Measurements from ENCODE around the gene UBL4A.
A peak's percentile ranks its signal among the peaks of the same experiment; 100 is the strongest.
"Not testable (repeated sequence)": the region's sequence is repeated elsewhere in the genome, so short reads cannot be mapped to it uniquely, and the experiment has no call there.

The UBL4A gene

DNA sequence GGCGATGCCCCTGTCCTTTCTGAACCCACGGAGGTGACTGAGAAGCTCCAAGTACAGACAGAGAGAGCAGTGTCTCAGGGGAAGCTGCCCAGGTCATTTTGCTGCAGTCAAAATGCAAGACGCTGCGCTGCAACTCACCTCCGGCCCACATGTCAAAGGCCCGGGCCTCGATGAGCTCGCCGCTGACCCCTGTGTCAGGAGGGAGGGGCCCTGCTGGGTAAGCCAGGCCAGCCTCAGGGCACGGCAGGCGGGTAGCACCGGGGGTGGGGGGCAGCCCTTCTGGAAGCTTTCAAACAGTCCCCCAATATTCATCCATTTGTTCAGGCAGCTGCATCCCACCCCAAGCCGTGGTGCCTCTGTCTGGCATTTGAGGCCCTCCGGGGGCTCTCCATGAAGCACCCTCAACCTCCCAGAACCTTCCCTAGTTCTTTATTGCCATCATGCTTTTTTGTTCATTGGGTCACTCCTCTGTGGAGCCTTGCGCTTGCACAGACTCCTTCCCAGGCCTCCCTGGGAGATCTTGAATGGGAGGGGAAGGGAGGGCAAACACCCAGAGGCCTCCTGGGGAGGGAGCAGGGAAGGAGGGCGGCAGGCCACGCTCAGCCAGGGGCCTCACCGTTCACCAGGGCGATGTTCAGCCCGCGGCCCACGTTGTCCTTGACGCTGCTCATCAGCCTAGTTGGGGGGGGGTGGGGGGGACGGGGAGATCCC is 21.4 kb upstream of the UBL4A start:
- DNase-seq (ENCODE audit: low spot score), result no peak

DNA sequence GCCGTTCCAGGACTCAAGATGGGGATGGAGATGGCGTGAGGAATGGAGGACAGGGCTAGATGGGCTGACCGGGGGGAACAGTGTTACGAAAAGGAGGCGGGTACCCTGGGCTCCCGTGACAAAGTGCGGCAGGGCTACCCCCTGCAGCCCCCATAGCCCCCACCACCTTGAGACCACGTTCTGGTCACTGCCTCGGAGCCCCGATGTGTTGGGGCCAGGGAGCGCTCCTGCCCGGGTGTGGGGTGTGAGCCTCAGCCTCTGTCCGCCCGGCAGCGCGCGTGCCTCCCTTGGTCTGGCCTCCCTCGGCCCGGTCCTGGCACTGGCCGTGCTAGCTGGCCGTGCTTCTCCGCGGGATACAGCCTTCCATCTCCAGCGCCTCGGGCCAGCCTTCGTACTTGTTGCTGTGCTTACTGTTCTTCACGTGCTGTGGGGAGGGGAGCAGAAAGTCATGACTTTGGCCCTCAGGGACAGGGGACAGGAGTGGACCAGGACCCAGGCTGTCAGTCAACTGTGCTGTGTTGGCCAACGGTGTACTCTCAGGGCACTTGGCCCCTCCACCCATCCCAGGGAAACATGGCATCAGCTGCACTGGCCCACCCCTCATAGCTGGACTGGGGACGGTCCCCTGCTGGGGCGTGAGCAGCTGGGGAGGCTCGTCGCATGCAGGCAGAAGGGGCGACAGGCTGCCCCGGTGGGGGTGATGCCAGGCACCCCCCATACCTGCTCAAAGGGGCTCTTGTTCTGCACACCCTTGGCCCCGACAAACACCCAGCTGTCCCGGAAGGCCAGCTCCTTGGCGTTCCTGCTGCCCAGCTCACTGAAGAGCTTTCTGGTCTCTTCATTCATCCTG is 20.3 kb upstream of the UBL4A start:
- DNase-seq (ENCODE audit: low spot score), result no peak

DNA sequence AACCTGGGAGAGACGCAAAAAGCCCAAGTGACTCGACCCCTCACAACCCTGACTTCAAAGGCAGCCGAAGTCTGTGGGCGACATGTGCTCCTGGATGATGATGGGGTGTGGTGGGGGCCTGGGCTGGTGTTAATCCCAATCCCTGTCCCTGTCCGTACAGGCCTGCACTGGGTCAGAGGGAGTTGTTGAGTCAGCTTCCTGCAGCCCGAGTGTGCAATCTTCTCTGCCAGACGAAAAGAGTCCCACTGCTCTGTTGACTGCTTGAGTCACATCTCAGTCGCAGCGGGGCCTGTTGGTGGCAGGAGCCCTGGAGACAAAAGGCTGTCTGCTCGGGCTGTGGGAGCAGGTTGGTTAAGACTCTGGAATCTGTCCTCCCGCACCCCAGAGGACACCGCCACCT is 19.3 kb upstream of the UBL4A start:
- no peak for DNase-seq (ENCODE audit: low spot score)

DNA sequence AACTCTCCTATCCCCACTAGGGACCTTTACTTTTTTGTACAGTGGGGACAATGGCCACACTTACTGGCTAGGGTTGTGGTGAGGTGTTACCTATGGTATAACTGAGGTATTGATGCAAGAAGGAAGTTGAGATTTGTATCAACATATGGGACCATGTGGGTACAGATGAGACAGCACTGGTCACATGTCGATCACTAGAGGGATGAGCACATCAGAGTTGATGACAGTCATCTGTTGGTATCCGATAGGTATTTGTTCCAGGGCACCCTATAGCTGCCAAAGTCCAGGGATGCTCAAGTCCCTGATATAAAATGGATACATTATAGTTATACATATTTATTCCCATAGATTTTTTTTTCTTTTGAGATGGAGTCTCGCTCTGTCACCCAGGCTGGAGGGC is 16.6 kb upstream of the UBL4A start:
- DNase-seq (ENCODE audit: low spot score), result no peak

DNA sequence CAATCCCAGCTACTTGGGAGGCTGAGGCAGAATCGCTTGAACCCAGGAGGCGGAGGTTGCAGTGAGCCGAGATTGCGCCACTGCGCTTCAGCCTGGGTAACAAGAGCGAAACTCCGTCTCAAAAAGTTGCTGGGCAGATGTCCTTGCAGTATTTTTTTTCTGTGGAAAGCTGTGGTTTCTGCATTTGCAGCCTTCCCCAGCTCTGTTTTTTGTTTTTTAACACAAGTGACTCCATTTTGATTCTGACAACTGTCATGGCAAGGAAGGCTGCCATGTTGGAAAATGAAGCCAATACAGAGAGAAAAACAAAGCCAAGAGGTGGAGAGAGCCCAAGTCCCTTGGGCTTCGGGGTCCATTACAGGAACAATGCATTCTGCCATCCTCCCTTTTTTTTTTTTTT is 15.7 kb upstream of the UBL4A start:
- DNase-seq (ENCODE audit: low spot score), result no peak

DNA sequence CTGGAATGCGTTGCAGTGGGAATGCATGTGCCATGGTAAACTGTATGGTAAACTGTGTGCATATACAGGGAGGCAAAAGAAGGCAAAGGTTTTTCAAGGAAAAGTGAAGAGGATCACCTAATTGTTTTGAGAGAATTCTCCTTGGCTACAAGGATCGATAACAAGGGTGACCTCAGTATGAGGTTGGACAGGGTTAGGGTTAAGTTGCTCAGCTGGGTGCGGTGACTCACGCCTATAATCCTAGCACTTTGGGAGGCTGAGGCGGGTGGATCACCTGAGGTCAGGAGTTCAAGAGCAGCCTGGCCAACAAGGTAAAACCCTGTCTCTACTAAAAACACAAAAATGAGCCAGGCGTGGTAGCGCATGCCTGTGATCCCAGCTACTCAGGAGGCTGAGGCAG is 15.0 kb upstream of the UBL4A start:
- not testable (repeated sequence) for DNase-seq (ENCODE audit: low spot score)

DNA sequence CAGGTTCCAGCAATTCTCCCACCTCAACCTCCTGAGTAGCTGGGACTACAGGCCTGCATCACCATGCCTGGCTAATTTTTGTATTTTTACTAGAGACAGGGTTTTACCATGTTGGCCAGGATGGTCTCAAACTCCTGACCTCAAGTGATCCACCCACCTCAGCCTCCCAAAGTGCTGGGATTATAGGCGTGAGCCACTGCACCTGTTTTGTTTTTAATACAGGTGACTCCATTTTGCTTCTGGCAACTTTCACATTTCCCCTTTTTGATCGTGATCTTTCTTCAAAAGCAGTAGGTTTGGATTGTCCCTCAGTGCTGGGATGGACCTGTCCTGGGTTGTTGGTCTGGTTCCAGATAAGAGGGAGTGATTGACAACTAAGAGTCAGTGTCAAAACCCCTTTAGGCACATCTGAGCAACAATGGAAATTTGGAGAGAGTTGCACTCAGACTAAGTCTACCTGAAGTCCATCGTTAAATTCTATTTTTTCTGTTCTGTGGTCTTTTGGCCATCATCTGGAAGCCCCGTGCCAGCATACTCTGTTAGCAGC is 10.2 kb upstream of the UBL4A start:
- not testable (repeated sequence) for DNase-seq (ENCODE audit: low spot score)

DNA sequence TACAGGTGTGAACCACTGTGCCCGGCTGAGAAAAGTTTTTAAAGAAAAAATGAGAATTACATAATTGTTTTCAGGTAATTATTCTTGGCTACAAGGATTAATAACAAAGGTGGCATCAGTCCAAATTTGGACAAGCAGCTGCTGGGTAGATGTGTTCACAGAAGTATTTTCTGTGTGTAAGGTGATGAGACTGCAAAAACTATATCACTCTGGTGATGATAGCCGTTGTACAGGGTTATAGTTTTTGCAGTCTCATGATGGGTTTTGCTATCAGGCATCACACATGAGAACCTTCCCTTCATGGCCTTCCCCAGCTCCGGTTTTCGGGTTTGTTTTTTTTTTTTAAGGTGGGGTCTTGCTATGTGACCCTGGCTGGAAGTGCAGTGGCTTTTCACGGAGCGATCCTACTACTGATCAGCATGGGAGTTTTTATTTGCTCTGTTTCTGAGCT is 9.1 kb upstream of the UBL4A start:
- DNase-seq (ENCODE audit: low spot score), result no peak

DNA sequence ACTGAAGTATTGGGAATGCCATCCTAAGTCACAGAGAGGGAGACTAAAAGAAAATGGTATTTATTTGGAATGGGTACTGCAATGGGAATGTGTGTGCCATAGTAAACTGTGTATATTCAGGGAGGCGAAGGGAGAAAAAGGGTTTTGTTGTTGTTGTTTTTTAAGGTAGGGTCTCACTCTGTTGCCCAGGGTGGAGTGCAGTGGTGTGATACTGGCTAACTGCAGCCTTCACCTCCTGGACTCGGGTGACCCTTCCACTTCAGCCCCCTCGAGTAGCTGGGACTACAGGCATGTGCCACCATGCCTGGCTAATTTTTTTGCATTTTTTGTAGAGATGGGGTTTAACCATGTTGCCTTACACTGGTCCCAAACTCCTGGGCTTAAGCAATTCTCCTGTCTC is 8.3 kb upstream of the UBL4A start:
- no peak for DNase-seq (ENCODE audit: low spot score)

DNA sequence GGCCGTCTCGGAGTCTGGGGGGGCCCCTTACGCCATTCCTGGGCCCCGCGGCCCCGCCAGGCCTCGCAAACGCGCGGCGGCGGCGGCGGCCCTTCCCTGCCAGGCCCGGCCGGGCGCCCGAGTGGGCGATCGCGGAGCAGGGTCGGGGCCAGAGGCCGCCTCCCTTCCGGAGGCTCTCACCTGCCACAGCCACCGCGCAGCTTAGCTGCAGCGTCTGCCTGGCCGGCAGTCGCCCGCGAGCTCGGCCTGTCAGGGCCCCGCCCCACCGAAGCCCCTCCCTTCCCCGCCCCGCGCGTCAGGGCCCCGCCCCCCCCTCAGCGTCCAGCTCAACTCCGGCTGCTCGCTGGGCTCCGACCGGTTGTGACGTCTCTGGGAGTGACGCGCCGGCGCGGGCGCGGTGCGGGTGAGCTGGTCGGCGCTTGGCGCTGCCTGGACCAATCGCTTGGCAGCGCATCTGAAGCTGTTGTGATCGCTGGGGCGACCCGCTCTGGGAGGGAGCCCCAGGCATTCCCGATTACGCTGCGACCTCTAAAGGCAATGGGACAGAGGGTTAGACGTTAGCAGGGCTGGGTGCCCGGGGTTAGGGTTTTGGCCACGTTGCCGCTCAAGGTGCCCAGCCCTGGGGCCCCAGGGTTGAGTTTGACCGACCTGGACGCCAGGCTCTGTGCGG is 4.1 kb upstream of the UBL4A start, which contains the start of gene SLC10A3:
Gene SLC10A3, minus strand, starts transcription at position 216 of the 670 bp plus-strand sequence. CDS start 1,689 bp downstream, outside the sequence.
- DNase-seq (ENCODE audit: low spot score), result peak; percentile 95

DNA sequence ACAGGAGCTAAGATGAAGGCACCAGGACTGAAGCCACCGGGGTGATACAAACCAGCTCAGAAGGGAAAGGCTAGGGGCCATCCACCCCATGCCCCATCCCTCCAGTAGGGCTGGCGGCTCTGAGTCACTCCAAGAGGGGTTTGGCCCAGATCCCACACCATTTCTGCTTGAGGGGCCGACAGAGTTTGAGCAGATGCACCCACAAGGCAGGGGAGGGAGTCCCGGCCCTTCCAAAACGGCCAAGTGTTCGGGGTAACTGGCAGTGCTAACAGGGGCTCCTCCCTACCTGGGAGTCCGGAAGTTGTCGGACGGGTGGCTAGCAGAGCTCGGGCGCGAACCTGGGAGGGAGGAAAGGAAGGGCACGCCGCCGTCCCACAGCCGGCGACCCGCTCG is 3.6 kb upstream of the UBL4A start:
- DNase-seq (ENCODE audit: low spot score), result no peak

DNA sequence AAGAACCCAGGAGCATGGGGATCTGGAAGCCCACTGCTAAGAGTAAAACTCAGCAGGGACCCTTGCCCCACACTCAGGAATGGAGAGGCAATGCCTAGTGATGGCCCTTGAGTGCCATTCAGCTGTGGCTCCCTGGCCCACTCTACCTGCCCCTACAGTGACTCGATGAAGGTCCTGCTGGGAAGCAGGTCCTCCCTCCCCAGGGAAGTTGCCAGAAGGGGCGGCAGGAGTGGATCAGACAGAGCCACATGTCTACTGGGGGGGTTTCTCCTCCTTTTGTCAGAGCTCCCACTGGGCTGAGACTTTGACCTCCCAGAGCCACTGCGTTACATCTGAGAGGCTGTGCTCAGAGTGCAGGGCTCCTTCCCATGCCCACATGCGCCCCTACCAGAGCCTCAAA is 2.8 kb upstream of the UBL4A start:
- no peak for DNase-seq (ENCODE audit: low spot score)

DNA sequence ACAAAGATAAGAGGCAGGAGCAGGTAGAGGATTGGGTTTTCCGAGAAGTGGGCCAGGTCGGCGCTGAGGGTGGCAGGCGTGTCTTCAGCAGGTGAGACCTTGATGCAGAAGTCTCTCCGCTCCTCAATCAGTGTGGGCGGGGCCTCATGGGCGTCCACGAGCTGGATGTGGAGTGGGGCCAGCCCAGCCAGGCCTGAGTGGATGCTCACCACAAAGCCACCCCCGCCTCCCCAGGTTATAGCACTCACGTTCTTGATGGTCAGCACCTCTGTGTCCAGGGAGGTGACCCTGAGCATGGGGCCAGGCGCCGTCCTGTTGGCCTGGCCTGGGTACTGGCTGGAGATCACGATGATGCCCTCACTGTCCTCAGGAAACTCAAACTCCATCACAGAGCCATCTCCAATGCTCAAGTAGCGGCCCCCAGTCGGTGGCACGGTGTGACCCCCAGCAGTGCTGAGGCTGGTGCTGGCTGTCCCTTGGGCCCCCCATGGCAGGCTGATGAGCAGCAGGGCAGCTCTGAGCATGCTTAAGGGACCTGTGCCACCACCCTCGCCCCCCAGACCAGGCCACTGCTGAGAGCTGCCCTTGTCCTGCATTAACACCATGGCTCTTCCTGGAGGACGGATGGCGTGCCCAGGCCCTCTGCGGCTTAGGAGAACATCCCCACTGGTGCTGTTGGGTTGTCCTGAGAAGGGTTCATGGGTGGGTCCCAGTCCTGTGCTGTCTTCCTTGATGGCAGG is 2.1 kb upstream of the UBL4A start:
- no peak for DNase-seq (ENCODE audit: low spot score)

DNA sequence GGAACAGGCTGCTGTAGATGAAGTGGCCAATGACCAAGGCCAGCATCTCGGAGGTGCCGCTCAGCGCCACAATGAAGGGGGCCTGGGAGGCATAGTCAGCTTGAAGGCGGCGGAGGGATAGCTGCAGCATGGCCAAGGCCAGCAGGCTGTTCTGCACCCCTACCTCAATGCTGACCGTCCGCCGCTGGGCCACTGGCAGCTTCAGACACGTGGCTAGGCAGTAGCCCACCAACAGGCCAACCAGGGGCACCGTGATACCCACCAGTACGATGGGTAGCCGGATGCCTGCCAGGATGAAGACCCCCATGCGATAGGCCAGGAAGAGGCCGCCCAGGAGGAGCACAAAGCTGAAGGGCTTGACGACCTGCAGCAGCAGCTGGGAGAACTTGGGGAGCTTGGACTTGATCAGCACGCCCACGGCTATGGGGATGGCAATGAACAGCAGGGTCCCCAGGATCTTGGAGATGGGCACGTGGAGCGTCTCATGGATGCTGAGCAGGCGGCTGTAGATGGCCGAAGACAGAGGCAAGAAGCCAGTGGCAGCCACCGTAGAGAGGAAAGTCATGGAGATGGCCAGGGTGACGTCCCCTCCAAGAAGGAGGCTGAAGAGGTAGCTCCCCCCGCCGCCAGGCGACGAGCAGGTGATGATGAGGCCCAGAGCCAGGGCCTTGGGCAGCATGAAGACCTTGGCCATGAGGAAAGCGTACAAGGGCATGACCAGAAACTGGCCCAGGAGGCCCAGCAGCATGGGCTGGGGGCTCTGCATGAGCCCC is 1.3 kb upstream of the UBL4A start:
- no peak for DNase-seq (ENCODE audit: low spot score)

DNA sequence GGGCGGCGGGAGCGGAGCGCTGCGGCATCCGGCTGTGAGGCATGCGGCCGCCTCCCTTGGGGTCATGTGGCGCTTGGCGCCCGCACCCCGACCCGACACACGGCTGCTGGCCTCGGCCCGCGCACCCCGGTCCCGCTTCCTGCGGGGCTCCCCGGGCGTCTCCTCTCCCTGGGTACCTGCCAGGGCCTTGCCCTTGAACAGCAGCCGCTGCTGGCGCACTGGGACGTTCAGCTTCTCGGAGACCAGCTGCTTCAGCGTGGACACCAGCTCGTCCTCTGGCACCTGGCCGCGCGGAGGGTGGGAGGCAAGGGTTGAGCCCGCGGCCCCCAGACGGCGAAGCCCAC is 391 bp downstream of the UBL4A start:
- no peak for DNase-seq (ENCODE audit: low spot score)

DNA sequence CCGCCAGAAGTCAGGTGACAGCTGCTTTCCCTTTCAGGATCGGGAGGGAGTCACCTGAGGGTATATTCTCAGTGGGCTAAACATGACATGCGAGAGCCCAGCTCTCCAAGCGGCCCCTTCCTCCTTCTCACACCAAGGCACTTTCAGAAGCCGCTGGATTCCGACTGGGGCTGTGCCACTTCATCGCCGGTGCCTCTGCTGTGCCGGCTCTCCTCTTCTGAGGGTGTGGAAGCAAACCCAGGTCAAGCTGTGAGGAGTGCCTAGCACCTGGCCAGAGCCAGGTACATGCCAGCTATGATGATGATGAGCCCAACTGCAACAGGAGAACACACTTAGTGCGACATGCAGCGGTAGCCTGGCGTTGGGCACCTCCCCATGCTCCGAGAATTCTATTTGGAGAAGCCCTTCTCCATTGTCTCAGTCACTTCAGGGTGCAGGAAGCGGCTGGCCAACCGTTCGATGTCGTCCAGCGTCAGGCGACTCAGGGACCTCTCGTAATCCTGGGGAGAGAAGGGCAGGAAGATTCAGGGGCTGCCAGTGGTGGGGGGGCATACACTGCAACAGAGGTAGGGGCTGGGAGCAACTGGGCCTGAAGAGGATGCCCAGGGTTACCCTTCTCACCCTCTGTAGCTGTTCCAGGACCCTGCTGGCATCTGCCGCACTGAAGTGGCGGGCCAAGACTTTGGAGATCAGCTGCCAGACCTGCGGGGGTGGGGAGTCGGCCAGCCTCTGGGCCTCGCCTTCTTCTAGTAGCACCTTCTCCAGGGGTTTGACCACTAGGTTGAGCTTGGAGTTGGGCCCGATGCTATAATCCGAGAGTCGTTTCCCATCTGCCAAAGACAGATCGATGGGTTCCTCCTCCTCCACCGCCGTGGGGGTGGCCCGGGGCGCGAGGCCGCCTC is 1.0 kb downstream of the UBL4A start:
- DNase-seq (ENCODE audit: low spot score), result no peak

DNA sequence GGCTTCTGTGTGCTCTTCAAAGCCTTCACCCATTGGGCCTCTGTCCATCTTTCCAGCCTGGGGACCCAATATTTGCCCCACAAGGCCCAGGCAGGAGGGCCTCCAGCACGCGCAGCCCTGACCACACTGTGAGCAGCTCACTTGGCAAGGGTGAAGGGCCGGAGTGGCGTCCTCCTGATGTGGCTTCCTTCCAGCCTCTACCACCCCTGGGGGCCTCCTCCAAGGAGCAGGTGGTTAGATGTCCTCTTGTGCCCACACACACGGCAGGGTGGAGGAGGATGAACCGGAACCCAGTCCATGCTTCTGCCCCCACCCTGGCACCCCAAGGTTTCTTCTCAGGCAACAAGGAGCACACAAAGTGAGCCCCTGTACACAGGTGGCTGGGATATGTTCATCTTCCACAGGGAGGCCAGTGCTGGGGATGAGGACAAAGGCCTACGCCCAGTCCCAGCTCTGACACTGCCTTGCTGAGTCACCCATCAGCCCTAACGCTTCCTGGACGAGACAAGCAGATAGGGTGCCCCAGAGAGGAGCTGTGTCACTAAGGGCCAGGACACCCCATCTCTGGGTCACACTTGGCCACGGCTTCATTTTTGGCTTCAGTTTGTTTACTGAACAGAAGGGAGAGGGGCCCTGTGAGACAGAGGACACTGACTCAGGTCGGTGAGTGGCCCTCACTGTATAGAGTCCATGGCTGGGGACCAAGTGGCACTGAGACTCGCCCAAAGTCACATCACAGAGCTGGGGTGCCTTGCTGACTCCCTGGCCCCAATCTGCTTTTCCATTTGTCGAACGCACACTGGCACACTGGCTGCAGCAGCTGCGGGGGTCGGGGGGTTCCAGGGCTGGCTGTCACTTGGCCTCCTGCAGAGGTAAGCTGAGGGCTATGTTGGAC is 1.9 kb downstream of the UBL4A start:
- DNase-seq (ENCODE audit: low spot score), result no peak

DNA sequence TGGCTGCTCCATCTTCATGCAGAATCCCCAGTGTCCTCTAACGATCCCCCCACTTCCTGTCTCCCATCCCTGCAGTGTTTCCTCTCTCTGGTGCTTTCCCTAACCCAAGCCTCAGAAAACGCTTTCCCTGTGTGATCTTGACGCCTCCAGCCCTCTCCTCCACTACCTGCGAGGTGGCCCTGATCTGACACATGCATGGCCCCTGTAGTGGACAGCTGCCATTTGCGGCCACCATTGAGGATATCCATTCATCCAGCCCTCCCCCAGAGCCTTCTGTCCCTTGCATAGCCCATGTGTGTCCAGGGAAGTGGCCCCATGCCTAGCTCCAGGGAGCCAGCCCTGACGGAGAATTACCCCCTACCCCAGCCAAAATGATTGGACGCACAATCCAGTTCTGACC is 3.1 kb downstream of the UBL4A start:
- no peak for DNase-seq (ENCODE audit: low spot score)

DNA sequence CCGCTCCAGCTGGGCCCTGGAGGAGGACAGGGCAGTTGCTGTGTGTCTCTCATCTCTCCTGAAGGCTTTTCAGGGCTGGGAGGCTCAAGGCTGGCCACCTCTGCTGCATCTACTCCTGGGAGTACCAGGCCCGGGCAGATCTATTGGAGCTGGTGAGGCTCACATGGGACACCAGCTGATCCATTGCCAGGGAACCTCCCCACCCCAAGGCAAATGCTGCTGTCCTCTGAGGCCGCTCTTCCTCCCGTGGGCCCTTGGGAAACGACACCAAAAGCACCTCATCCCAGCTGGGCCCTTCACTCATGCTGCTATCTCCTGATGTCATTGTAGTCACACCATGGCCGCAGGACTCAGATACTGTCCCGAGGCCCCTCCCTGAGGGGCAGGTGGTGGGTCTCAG is 3.6 kb downstream of the UBL4A start:
- DNase-seq (ENCODE audit: low spot score), result no peak

Measured in putamen (tissue), 1 donor.